Lung (tissue), 12 donors: ENCODE results near the gene DOCK11. TPM values are rescaled to one million over a fixed set of nuclear protein-coding genes. Genes with fewer than 3 reads are reported as not detected.

ENCODE experiments used
- ATAC-seq: fragments of 200-7000 bp; cut with Tn5 transposase; one replicate; pipeline ENCODE4 v1.9.1; 2020; ENCODE audit warnings: moderate number of reproducible peaks; ENCODE audit not compliant: insufficient read depth, low FRiP score
- DNase-seq, 3 donors: peaks; one replicate each; pipeline ENCODE4 v3.0.0-alpha.2; 2013 to 2017
- H3K27ac ChIP-seq, 2 donors: one replicate each; pipeline ENCODE4 v1.5.1; 2013; ENCODE audit warnings: mild to moderate bottlenecking in 2 of 2, moderate library complexity in 2 of 2, control low read depth in 1 of 2, inconsistent platforms in 1 of 2, low read depth in 1 of 2, low read length in 1 of 2
- H3K27me3 ChIP-seq, 3 donors: one replicate each; pipeline ENCODE4 v1.5.1; 2013; ENCODE audit warnings: low read length in 2 of 3; ENCODE audit not compliant: control insufficient read depth in 3 of 3, insufficient read depth in 3 of 3
- H3K36me3 ChIP-seq, 4 donors: one replicate each; pipeline ENCODE4 v1.5.1; 2013; ENCODE audit warnings: low read length in 4 of 4, mild to moderate bottlenecking in 1 of 4, moderate library complexity in 1 of 4; ENCODE audit not compliant: control insufficient read depth in 4 of 4, insufficient read depth in 4 of 4
- H3K4me1 ChIP-seq, 5 donors: one replicate each; pipeline ENCODE4 v1.5.1; 2013; ENCODE audit warnings: low read length in 5 of 5, mild to moderate bottlenecking in 2 of 5, moderate library complexity in 1 of 5; ENCODE audit not compliant: control insufficient read depth in 5 of 5, insufficient read depth in 5 of 5
- H3K4me3 ChIP-seq: one replicate; pipeline ENCODE4 v1.5.1; 2013; ENCODE audit warnings: mild to moderate bottlenecking, control low read depth, moderate library complexity
- H3K9ac ChIP-seq, 2 donors: one replicate each; pipeline ENCODE4 v1.5.1; 2013; ENCODE audit warnings: low read length in 2 of 2, control low read depth in 1 of 2; ENCODE audit not compliant: insufficient read depth in 1 of 2
- H3K9me3 ChIP-seq, 4 donors: one replicate each; pipeline ENCODE4 v1.5.1; 2013; ENCODE audit warnings: low read length in 3 of 4, mild to moderate bottlenecking in 1 of 4, moderate library complexity in 1 of 4; ENCODE audit not compliant: control insufficient read depth in 4 of 4, insufficient read depth in 3 of 4
- WGBS, 2 donors: extraction: QIAGEN DNeasy Blood & Tissue Kit; methylation state at CpG; one replicate each; pipeline ENCODE4 v1.1.7; 2013; 5-methylcytosine and 5-hydroxymethylcytosine counted together
- polyA plus RNA-seq, 2 donors: library from polyadenylated mRNA; stranded (reverse); fragments of 200-250 nt; gene quantifications; one replicate each; pipeline ENCODE4 v1.2.1, GENCODE V29; 2013
- total RNA-seq, 2 donors: library from RNA; depleted of rRNA in 1 of 2; stranded (reverse); fragments of >200 nt in 1 of 2; gene quantifications; one replicate each; pipeline ENCODE4 v1.2.1, GENCODE V29; 2014 to 2021
- TF ChIP-seq, protein P1 (sequence below): IDR thresholded peaks from 2 replicates; pipeline ENCODE4 v1.5.1; 2012; ENCODE audit warnings: mild to moderate bottlenecking; ENCODE audit errors: control extremely low read depth, extremely low read depth
- donor health status: control.
- donor health status: control.
- donor health status: Bipolar disorder and iron deficiency.
- donor health status: healthy.
- donor health status: DM: yes; HTN: yes; CAD: no.

DOCK11 gene
- total and polyA plus RNA-seq, 4 donors: 16.0 to 32.0 (median 23.6) TPM

- 58 to 68% methylated on average over 3 of the region's 3 CpGs for WGBS, 2 donors
- TF ChIP-seq, protein P1, sequence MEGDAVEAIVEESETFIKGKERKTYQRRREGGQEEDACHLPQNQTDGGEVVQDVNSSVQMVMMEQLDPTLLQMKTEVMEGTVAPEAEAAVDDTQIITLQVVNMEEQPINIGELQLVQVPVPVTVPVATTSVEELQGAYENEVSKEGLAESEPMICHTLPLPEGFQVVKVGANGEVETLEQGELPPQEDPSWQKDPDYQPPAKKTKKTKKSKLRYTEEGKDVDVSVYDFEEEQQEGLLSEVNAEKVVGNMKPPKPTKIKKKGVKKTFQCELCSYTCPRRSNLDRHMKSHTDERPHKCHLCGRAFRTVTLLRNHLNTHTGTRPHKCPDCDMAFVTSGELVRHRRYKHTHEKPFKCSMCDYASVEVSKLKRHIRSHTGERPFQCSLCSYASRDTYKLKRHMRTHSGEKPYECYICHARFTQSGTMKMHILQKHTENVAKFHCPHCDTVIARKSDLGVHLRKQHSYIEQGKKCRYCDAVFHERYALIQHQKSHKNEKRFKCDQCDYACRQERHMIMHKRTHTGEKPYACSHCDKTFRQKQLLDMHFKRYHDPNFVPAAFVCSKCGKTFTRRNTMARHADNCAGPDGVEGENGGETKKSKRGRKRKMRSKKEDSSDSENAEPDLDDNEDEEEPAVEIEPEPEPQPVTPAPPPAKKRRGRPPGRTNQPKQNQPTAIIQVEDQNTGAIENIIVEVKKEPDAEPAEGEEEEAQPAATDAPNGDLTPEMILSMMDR: no peak
- Histone ChIP-seq H3K9ac (no peak overlapping the region), H3K9me3 (peaks cover 0 to 5% (median 0%) of the 10 kb centered on the region in 4 donors), H3K4me3 (no peak overlapping the region), H3K27me3 (no peaks in the 10 kb centered on the region), H3K36me3 (no peaks in the 10 kb centered on the region), H3K4me1 (peaks cover 0 to 18% (median 2%) of the 10 kb centered on the region in 5 donors), H3K27ac (no peak overlapping the region)
- DNase-seq (no peak), ATAC-seq (no peak)
Measured at GRCh38 chrX:118723376-118723775, 227.8 kb downstream of the DOCK11 start.

DNA sequence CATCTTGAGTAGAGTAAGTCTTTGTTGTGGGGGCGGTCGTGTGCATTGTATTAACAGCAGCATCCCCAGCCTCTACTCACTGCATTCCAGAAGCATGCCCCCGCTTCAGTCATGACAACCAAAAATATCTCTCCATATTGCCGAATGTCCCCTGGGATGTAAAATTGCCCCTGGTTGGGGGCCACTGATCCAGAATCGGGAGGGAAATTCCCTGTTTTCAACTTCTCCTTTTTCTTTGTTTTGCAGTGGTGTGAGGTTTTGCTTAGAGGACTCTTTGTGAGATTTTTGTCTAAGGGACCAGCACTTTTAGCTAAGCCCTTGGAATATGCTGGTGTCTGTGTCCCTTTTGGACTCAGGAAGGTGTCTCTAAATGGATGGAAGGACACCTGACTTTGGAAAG, 228.8 kb downstream of the DOCK11 start:
- H3K36me3 ChIP-seq: no peaks in the 10 kb centered on the region
- peaks cover 0 to 23% (median 2%) of the 10 kb centered on the region in 5 donors for H3K4me1 ChIP-seq
- no peak overlapping the region for H3K4me3 ChIP-seq
- no peak for DNase-seq
- WGBS, 2 donors: 68 to 76% methylated on average over 5 of the region's 5 CpGs
- no peak overlapping the region for H3K9ac ChIP-seq
- no peaks in the 10 kb centered on the region for H3K27me3 ChIP-seq
- H3K27ac ChIP-seq: no peak overlapping the region
- TF ChIP-seq, protein P1: no peak
- no peak for ATAC-seq
- H3K9me3 ChIP-seq: peaks cover 0 to 5% (median 0%) of the 10 kb centered on the region in 4 donors

DNA sequence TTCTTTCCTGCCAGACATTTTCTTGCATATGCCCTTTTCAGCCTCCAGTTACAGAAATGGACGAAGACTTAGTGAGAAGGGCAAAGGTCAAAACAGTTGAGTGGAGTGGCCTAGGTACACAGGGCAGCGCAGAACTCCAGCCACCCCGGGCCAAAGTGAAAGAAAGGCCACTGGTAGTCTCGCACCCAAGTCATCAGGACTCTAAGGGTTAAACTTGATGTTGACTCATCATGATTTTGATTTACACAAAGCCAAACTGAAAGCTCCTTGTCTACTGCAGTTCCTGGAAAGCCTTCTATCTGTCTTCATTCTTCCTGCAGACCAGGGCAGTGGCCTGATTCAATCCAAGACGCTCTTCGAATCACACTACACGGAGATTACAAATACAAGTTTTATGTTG, 229.2 kb downstream of the DOCK11 start:
- DNase-seq (no peak), ATAC-seq (no peak)
- Histone ChIP-seq H3K27ac (no peak overlapping the region), H3K36me3 (no peaks in the 10 kb centered on the region), H3K4me3 (no peak overlapping the region), H3K27me3 (no peaks in the 10 kb centered on the region), H3K9me3 (peaks cover 0 to 5% (median 0%) of the 10 kb centered on the region in 4 donors), H3K4me1 (peaks cover 0 to 23% (median 3%) of the 10 kb centered on the region in 5 donors), H3K9ac (no peak overlapping the region)
- TF ChIP-seq, protein P1: no peak
- 41 to 60% methylated on average over 7 of the region's 7 CpGs for WGBS, 2 donors

DNA sequence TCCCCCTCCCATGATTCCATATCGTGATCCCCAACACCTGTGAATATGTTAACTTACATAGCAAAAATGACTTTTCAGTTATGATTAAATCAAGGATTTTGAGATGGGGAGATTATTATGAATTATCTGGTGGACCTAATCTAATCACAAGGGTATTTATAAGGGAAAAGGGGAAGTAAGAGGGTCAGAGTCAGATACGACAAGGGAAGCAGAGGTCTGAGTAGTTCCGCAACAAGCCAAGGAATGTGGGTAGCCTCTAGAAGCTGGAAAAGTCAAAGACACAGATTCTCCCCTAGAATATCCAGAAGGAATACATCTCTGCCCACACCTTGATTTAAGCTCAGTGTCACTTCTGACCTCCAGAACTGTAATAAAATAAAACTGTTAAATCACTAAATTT, 230.8 kb downstream of the DOCK11 start:
- no peak for DNase-seq
- Histone ChIP-seq H3K36me3 (no peaks in the 10 kb centered on the region), H3K27ac (peak overlapping the region; percentile 74 to 90), H3K9ac (no peak overlapping the region), H3K9me3 (peaks cover 0 to 5% (median 0%) of the 10 kb centered on the region in 4 donors), H3K4me3 (no peak overlapping the region), H3K4me1 (peaks cover 0 to 23% (median 3%) of the 10 kb centered on the region in 5 donors), H3K27me3 (no peaks in the 10 kb centered on the region)
- ATAC-seq: no peak
- TF ChIP-seq, protein P1: no peak
- 47 to 69% methylated on average over 3 of the region's 3 CpGs for WGBS, 2 donors
